Hematopoietic multipotent progenitor cell treated with erythropoietin and hydrocortisone succinate and interleukin-3 and kit ligand, for 6 days (in vitro differentiated cells): ENCODE measurements around the gene TBC1D13.
"Not testable (repeated sequence)": the region's sequence is repeated elsewhere in the genome, so short reads cannot be mapped to it uniquely, and the experiment has no call there.

ENCODE experiments used
- DNase-seq: peaks from one replicate; pipeline ENCODE4 v3.0.0-alpha.2; 2015

TBC1D13 gene

GRCh38 chr9:128847803-128848202, 60.8 kb downstream of the TBC1D13 start:
- DNase-seq: no peak

GRCh38 chr9:128851024-128851423, 64.0 kb downstream of the TBC1D13 start:
- DNase-seq: not testable (repeated sequence)

GRCh38 chr9:128851779-128852600, 64.9 kb downstream of the TBC1D13 start:
- peak; percentile 75 for DNase-seq

GRCh38 chr9:128852646-128853045, 65.6 kb downstream of the TBC1D13 start:
- DNase-seq: not testable (repeated sequence)

GRCh38 chr9:128854454-128854853, 67.4 kb downstream of the TBC1D13 start:
- DNase-seq: not testable (repeated sequence)

- not testable (repeated sequence) for DNase-seq
Observed at GRCh38 chr9:128858476-128858875, 71.4 kb downstream of the TBC1D13 start.
